Measurements from ENCODE around the gene MLPH. TPM values are rescaled to one million over a fixed set of nuclear protein-coding genes. Genes with fewer than 3 reads are reported as not detected.
A peak's percentile ranks its signal among the peaks of the same experiment; 100 is the strongest.

Gene MLPH
- total RNA-seq, 1 donor from 2014 or later = not detected

GRCh38 chr2:237574894-237575868 lies 88.1 kb downstream of the MLPH start:
- no peak overlapping the region for H3K27ac Mint-ChIP-seq (ENCODE audit: unreplicated experiment)
- no peaks in the 10 kb centered on the region for H3K9me3 Mint-ChIP-seq
- H3K4me1 Mint-ChIP-seq = peaks cover 14% of the 10 kb centered on the region
- H3K36me3 Mint-ChIP-seq (ENCODE audit: low read depth) = no peaks in the 10 kb centered on the region
- H3K4me3 Mint-ChIP-seq = no peak overlapping the region
- H3K27me3 Mint-ChIP-seq (ENCODE audit: low read depth) = peaks cover 2% of the 10 kb centered on the region
- no peak for DNase-seq (ENCODE audit: low read depth, low spot score)
- no peak for TF ChIP-seq CTCF (conservative IDR thresholded peaks at IDR 0.05)

GRCh38 chr2:237575869-237576862 lies 89.1 kb downstream of the MLPH start:
- Mint-ChIP-seq H3K4me3 (no peak overlapping the region), H3K27me3 (ENCODE audit: low read depth) (peaks cover 2% of the 10 kb centered on the region), H3K27ac (ENCODE audit: unreplicated experiment) (peak overlapping the region; percentile 19), H3K9me3 (no peaks in the 10 kb centered on the region), H3K4me1 (peaks cover 14% of the 10 kb centered on the region), H3K36me3 (ENCODE audit: low read depth) (no peaks in the 10 kb centered on the region)
- DNase-seq (ENCODE audit: low read depth, low spot score) = no peak
- TF ChIP-seq CTCF (conservative IDR thresholded peaks at IDR 0.05) = no peak

GRCh38 chr2:237576974-237577373 lies 89.9 kb downstream of the MLPH start:
- no peak overlapping the region for H3K4me3 Mint-ChIP-seq
- TF ChIP-seq CTCF (conservative IDR thresholded peaks at IDR 0.05) = no peak
- no peak overlapping the region for H3K27ac Mint-ChIP-seq (ENCODE audit: unreplicated experiment)
- peaks cover 2% of the 10 kb centered on the region for H3K27me3 Mint-ChIP-seq (ENCODE audit: low read depth)
- no peak for DNase-seq (ENCODE audit: low read depth, low spot score)
- peaks cover 14% of the 10 kb centered on the region for H3K4me1 Mint-ChIP-seq
- H3K9me3 Mint-ChIP-seq = no peaks in the 10 kb centered on the region
- H3K36me3 Mint-ChIP-seq (ENCODE audit: low read depth) = no peaks in the 10 kb centered on the region

- H3K4me3 Mint-ChIP-seq = no peak overlapping the region
- H3K9me3 Mint-ChIP-seq = no peaks in the 10 kb centered on the region
- TF ChIP-seq CTCF (conservative IDR thresholded peaks at IDR 0.05) = no peak
- H3K27ac Mint-ChIP-seq (ENCODE audit: unreplicated experiment) = no peak overlapping the region
- peaks cover 14% of the 10 kb centered on the region for H3K4me1 Mint-ChIP-seq
- H3K36me3 Mint-ChIP-seq (ENCODE audit: low read depth) = no peaks in the 10 kb centered on the region
- no peak for DNase-seq (ENCODE audit: low read depth, low spot score)
- peaks cover 2% of the 10 kb centered on the region for H3K27me3 Mint-ChIP-seq (ENCODE audit: low read depth)
Observed at GRCh38 chr2:237577458-237577857, 90.4 kb downstream of the MLPH start.
